ENCODE measurements around the gene NRN1L. TPM values are rescaled to one million over a fixed set of nuclear protein-coding genes. Genes with fewer than 3 reads are reported as not detected.

The NRN1L gene
- total RNA-seq, 1 experiment from 2014 or later: not detected

DNA sequence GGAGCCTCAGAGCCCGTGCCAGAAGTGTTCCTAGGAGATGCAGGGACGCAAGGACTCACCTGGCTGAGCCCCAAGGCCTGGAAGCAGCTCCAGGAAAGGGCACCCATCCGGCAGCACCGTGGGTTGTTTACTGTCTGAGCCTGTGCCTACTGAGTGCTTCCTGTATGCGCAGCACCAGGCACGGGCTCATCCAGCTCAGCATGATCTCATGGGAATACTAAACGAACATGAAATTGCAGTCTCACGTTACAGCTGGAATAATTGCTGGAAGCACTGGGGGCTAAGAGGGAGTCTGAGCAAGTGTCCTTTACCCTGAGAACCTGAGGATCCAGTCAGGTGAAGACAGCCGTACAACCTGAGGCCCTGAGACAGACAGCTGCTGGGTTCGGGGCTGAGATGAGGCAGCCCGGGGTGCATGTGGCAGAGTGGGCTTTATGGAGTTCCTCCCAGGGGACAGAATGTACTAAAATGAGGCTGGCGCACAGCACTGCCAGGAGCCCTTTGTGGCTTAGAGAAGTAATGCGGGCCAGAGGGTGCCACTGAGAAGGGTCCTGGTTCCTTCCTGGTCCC, 41.6 kb downstream of the NRN1L start:
- intact Hi-C loops (cut with micrococcal nuclease): loop anchor here (5.0 kb wide), 1 partner anchor 94 kb away; no protein-coding TSS in a partner anchor
- ChIA-PET CTCF (interaction anchor here (0.6 to 6.1 kb wide), 9 partner anchors 11 to 1322 kb away, joined by 3 to 67 read pairs (median 4); partner anchors contain the start of gene NRN1L), POLR2A (interaction anchor here (0.6 to 3.6 kb wide), 2 partner anchors 9 to 55 kb away, joined by 3 to 21 read pairs; no protein-coding TSS in a partner anchor)
- BruUV-seq (replicated peaks): no TSS peak
- no peak overlapping the region for H3K4me3 Mint-ChIP-seq (ENCODE audit: unreplicated experiment)
- no peaks in the 10 kb centered on the region for H3K9me3 Mint-ChIP-seq (ENCODE audit: unreplicated experiment)
- H3K27ac Mint-ChIP-seq (ENCODE audit: low read depth, unreplicated experiment): no peak overlapping the region
- DNase-seq (ENCODE audit: unreplicated experiment): no peak
- peaks cover 9% of the 10 kb centered on the region for H3K36me3 Mint-ChIP-seq (ENCODE audit: insufficient read depth, unreplicated experiment)
- H3K4me1 Mint-ChIP-seq (ENCODE audit: insufficient read depth, unreplicated experiment): no peaks in the 10 kb centered on the region
- no peak for TF ChIP-seq CTCF (IDR thresholded peaks at IDR 0.05; ENCODE audit: unreplicated experiment)
- H3K27me3 Mint-ChIP-seq (ENCODE audit: insufficient read depth, unreplicated experiment): no peaks in the 10 kb centered on the region

- H3K27ac Mint-ChIP-seq (ENCODE audit: low read depth, unreplicated experiment): no peak overlapping the region
- H3K27me3 Mint-ChIP-seq (ENCODE audit: insufficient read depth, unreplicated experiment): no peaks in the 10 kb centered on the region
- ChIA-PET CTCF (interaction anchor here (0.6 to 6.1 kb wide), 11 partner anchors 11 to 945 kb away, joined by 3 to 67 read pairs (median 3); partner anchors contain the start of gene NRN1L), POLR2A (no interaction called here)
- no peak for TF ChIP-seq CTCF (IDR thresholded peaks at IDR 0.05; ENCODE audit: unreplicated experiment)
- peaks cover 14% of the 10 kb centered on the region for H3K36me3 Mint-ChIP-seq (ENCODE audit: insufficient read depth, unreplicated experiment)
- intact Hi-C loops (cut with micrococcal nuclease): loop anchor here (5.0 kb wide), 1 partner anchor 95 kb away; no protein-coding TSS in a partner anchor
- BruUV-seq (replicated peaks): no TSS peak
- H3K4me1 Mint-ChIP-seq (ENCODE audit: insufficient read depth, unreplicated experiment): no peaks in the 10 kb centered on the region
- DNase-seq (ENCODE audit: unreplicated experiment): no peak
- no peaks in the 10 kb centered on the region for H3K9me3 Mint-ChIP-seq (ENCODE audit: unreplicated experiment)
- H3K4me3 Mint-ChIP-seq (ENCODE audit: unreplicated experiment): no peak overlapping the region
These were observed 42.7 kb downstream of the NRN1L start for GRCh38 chr16:67927131-67927941.

- Mint-ChIP-seq H3K27ac (ENCODE audit: low read depth, unreplicated experiment) (no peak overlapping the region), H3K27me3 (ENCODE audit: insufficient read depth, unreplicated experiment) (no peaks in the 10 kb centered on the region), H3K4me1 (ENCODE audit: insufficient read depth, unreplicated experiment) (no peaks in the 10 kb centered on the region), H3K36me3 (ENCODE audit: insufficient read depth, unreplicated experiment) (peaks cover 22% of the 10 kb centered on the region), H3K4me3 (ENCODE audit: unreplicated experiment) (no peak overlapping the region), H3K9me3 (ENCODE audit: unreplicated experiment) (no peaks in the 10 kb centered on the region)
- CTCF ChIA-PET: interaction anchor here (0.7 to 6.1 kb wide), 12 partner anchors 12 to 737 kb away, joined by 3 to 67 read pairs (median 5); partner anchors contain the start of gene NRN1L
- TF ChIP-seq CTCF (IDR thresholded peaks at IDR 0.05; ENCODE audit: unreplicated experiment): no peak
- intact Hi-C loops (cut with micrococcal nuclease): loop anchor here (1.0 to 5.0 kb wide), 5 partner anchors 45 to 407 kb away; no protein-coding TSS in a partner anchor
- no peak for DNase-seq (ENCODE audit: unreplicated experiment)
- no TSS peak for BruUV-seq (replicated peaks)
- POLR2A ChIA-PET: no interaction called here
These were observed 43.5 kb downstream of the NRN1L start for GRCh38 chr16:67928147-67928546.
